ENCODE measurements around the gene TSPAN9.

- TF ChIP-seq, protein P1, sequence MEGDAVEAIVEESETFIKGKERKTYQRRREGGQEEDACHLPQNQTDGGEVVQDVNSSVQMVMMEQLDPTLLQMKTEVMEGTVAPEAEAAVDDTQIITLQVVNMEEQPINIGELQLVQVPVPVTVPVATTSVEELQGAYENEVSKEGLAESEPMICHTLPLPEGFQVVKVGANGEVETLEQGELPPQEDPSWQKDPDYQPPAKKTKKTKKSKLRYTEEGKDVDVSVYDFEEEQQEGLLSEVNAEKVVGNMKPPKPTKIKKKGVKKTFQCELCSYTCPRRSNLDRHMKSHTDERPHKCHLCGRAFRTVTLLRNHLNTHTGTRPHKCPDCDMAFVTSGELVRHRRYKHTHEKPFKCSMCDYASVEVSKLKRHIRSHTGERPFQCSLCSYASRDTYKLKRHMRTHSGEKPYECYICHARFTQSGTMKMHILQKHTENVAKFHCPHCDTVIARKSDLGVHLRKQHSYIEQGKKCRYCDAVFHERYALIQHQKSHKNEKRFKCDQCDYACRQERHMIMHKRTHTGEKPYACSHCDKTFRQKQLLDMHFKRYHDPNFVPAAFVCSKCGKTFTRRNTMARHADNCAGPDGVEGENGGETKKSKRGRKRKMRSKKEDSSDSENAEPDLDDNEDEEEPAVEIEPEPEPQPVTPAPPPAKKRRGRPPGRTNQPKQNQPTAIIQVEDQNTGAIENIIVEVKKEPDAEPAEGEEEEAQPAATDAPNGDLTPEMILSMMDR (IDR thresholded peaks at IDR 0.05) = no peak
- no peak for TF ChIP-seq POLR2A (IDR thresholded peaks at IDR 0.05; ENCODE audit: low read depth)
- TF ChIP-seq POLR2AphosphoS5 (IDR thresholded peaks at IDR 0.05) = no peak
Measured at GRCh38 chr12:3124917-3125316, 47.7 kb downstream of the TSPAN9 start.
